GM12874 (cell line): ENCODE measurements around the gene TBC1D10A.

Experiments
- CTCF ChIP-seq: IDR thresholded peaks from 2 replicates; pipeline ENCODE4 v1.5.1; 2011; ENCODE audit warnings: low read depth, mild to moderate bottlenecking, control low read depth, low read length, moderate library complexity; ENCODE audit not compliant: insufficient read depth

The TBC1D10A gene

GRCh38 chr22:30272781-30273601 lies 53.8 kb downstream of the TBC1D10A start:
- no peak for TF ChIP-seq CTCF

GRCh38 chr22:30270832-30271231 lies 55.9 kb downstream of the TBC1D10A start:
- no peak for TF ChIP-seq CTCF

GRCh38 chr22:30268331-30268730 lies 58.4 kb downstream of the TBC1D10A start:
- TF ChIP-seq CTCF, result no peak

GRCh38 chr22:30267382-30268302 lies 59.1 kb downstream of the TBC1D10A start:
- no peak for TF ChIP-seq CTCF

GRCh38 chr22:30266445-30267381 lies 60.0 kb downstream of the TBC1D10A start, which contains the start of gene OSM:
Gene OSM (minus strand): TSS chr22:30266851. CDS start chr22:30266799, 52 bp downstream.
- TF ChIP-seq CTCF, result no peak

- no peak for TF ChIP-seq CTCF
These were observed 60.8 kb downstream of the TBC1D10A start for GRCh38 chr22:30265823-30266444.
